ENCODE data around the gene CARMIL1.

DNA sequence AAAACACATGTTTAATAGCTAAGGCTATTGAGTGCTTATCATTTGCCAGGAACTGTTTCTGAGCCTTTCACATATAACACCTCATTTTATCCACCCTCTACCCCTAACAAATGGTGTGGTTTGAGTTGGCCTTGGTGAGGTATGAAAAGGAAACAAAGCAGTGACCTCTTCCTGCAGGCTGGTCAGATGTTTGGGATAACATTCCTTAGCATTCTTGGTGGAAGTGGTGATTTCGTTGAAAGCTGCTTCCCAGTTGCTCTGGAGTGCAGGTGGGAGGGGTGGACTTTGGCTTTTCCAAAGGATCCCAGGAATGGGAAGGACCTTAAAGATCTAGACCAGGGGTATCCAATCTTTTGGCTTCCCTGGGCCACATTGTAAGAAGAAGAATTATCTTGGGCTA lies 41.3 kb downstream of the CARMIL1 start:
- TF ChIP-seq GATA3 (IDR thresholded peaks at IDR 0.05; ENCODE audit: low read depth, low read length), result no peak
- TF ChIP-seq GATA2 (IDR thresholded peaks at IDR 0.05; ENCODE audit: low read depth, low read length), result no peak

Measured in SH-SY5Y (cell line).